HG02981 (cell line): Measurements from ENCODE around the gene NFU1.
"Not testable (repeated sequence)": the region's sequence is repeated elsewhere in the genome, so short reads cannot be mapped to it uniquely, and the experiment has no call there.

Source experiments
- ATAC-seq: cut with Tn5 transposase; IDR thresholded peaks from one replicate; pipeline ENCODE4 v1.9.1; 2021; ENCODE audit warnings: mild to moderate bottlenecking, moderate library complexity; ENCODE audit not compliant: unreplicated experiment

The NFU1 gene

GRCh38 chr2:69452687-69453086, 15.5 kb upstream of the NFU1 start:
- no peak for ATAC-seq

- no peak for ATAC-seq
These were observed 13.6 kb upstream of the NFU1 start for GRCh38 chr2:69450735-69451416.

- no peak for ATAC-seq
These were observed 12.7 kb upstream of the NFU1 start for GRCh38 chr2:69449906-69450305.

- not testable (repeated sequence) for ATAC-seq
These were observed 6.4 kb upstream of the NFU1 start for GRCh38 chr2:69443673-69444072.

GRCh38 chr2:69439499-69439898, 2.3 kb upstream of the NFU1 start:
- not testable (repeated sequence) for ATAC-seq

GRCh38 chr2:69438580-69438979, 1.3 kb upstream of the NFU1 start:
- no peak for ATAC-seq

- ATAC-seq: no peak
These were observed 518 bp upstream of the NFU1 start for GRCh38 chr2:69437751-69438154.

GRCh38 chr2:69436596-69436937, 668 bp downstream of the NFU1 start:
- peak; percentile 4 for ATAC-seq

- no peak for ATAC-seq
These were observed 2.5 kb downstream of the NFU1 start for GRCh38 chr2:69434753-69435152.

GRCh38 chr2:69429491-69430183, 7.6 kb downstream of the NFU1 start:
- ATAC-seq: no peak

GRCh38 chr2:69428981-69429380, 8.3 kb downstream of the NFU1 start:
- no peak for ATAC-seq

GRCh38 chr2:69424419-69424818, 12.8 kb downstream of the NFU1 start:
- no peak for ATAC-seq

- no peak for ATAC-seq
These were observed 15.0 kb downstream of the NFU1 start for GRCh38 chr2:69422198-69422597.

- ATAC-seq: not testable (repeated sequence)
These were observed 18.1 kb downstream of the NFU1 start for GRCh38 chr2:69419111-69419510.

GRCh38 chr2:69416147-69416546, 21.1 kb downstream of the NFU1 start:
- no peak for ATAC-seq

GRCh38 chr2:69411120-69411519, 26.1 kb downstream of the NFU1 start:
- no peak for ATAC-seq

GRCh38 chr2:69405306-69405705, 31.9 kb downstream of the NFU1 start:
- no peak for ATAC-seq

GRCh38 chr2:69400121-69400520, 37.1 kb downstream of the NFU1 start:
- ATAC-seq: no peak

GRCh38 chr2:69397234-69397633, 40.0 kb downstream of the NFU1 start:
- no peak for ATAC-seq

GRCh38 chr2:69395866-69396265, 41.4 kb downstream of the NFU1 start:
- no peak for ATAC-seq

GRCh38 chr2:69393963-69394362, 43.3 kb downstream of the NFU1 start:
- ATAC-seq: no peak

GRCh38 chr2:69390471-69390870, 46.8 kb downstream of the NFU1 start:
- ATAC-seq: no peak

GRCh38 chr2:69390001-69390400, 47.2 kb downstream of the NFU1 start:
- no peak for ATAC-seq
